Ureter (tissue), 1 donor: ENCODE measurements around the gene PPP1R37. TPM values are rescaled to one million over a fixed set of nuclear protein-coding genes. Genes with fewer than 3 reads are reported as not detected.

Source experiments
- total RNA-seq: library from RNA; stranded (reverse); gene quantifications from one replicate; pipeline ENCODE4 v1.2.4, GENCODE V29; 2023
- donor health status: DM: yes; HTN: yes; CAD: no.

PPP1R37 gene
- total RNA-seq, 1 donor from 2014 or later: 89.3 TPM

Other genes starting within 250 kb of the PPP1R37 start
- 66.7 TPM for gene NECTIN2, start 246.9 kb upstream of the PPP1R37 start, total RNA-seq
- 65.9 TPM for gene TOMM40, start 201.9 kb upstream of the PPP1R37 start, total RNA-seq
- gene APOE, start 187.4 kb upstream of the PPP1R37 start, total RNA-seq: 61.2 TPM
- gene APOC1, start 178.6 kb upstream of the PPP1R37 start, total RNA-seq: 32.5 TPM
- not detected for gene APOC4, start 150.9 kb upstream of the PPP1R37 start, total RNA-seq
- 1.3 TPM for gene APOC2, start 147.1 kb upstream of the PPP1R37 start, total RNA-seq
- 94.1 TPM for gene CLPTM1, start 137.8 kb upstream of the PPP1R37 start, total RNA-seq
- gene RELB, start 91.7 kb upstream of the PPP1R37 start, total RNA-seq: 16.9 TPM
- 128 TPM for gene CLASRP, start 54.1 kb upstream of the PPP1R37 start, total RNA-seq
- gene ZNF296, start 16.7 kb upstream of the PPP1R37 start, total RNA-seq: 5.1 TPM
- 19.9 TPM for gene GEMIN7, start 13.9 kb upstream of the PPP1R37 start, total RNA-seq
- 0.60 TPM for gene NKPD1, start 67.8 kb downstream of the PPP1R37 start, total RNA-seq
- gene TRAPPC6A, start 85.1 kb downstream of the PPP1R37 start, total RNA-seq: 37.7 TPM
- gene BLOC1S3, start 85.6 kb downstream of the PPP1R37 start, total RNA-seq: 15.0 TPM
- 7.2 TPM for gene EXOC3L2, start 152.2 kb downstream of the PPP1R37 start, total RNA-seq
- gene MARK4, start 158.1 kb downstream of the PPP1R37 start, total RNA-seq: 32.0 TPM
- 2.8 TPM for gene CKM, start 229.7 kb downstream of the PPP1R37 start, total RNA-seq
- 1.3 TPM for gene KLC3, start 247.6 kb downstream of the PPP1R37 start, total RNA-seq